Muscle of leg (tissue), 11 donors: ENCODE data around the gene GK. TPM values are rescaled to one million over a fixed set of nuclear protein-coding genes. Genes with fewer than 3 reads are reported as not detected.
"Not testable (repeated sequence)": the region's sequence is repeated elsewhere in the genome, so short reads cannot be mapped to it uniquely, and the experiment has no call there.

Experiments
- DNase-seq: peaks from one replicate; pipeline ENCODE4 v3.0.0; 2013
- H3K27ac ChIP-seq: one replicate; pipeline ENCODE4 v1.5.1; 2013; ENCODE audit warnings: mild to moderate bottlenecking, low read length, control low read depth
- H3K27me3 ChIP-seq: one replicate; pipeline ENCODE4 v1.6.1; 2013; ENCODE audit warnings: low read length; ENCODE audit not compliant: control insufficient read depth, insufficient read depth
- H3K36me3 ChIP-seq: one replicate; pipeline ENCODE4 v1.6.1; 2013; ENCODE audit warnings: low read length; ENCODE audit not compliant: control insufficient read depth, insufficient read depth
- H3K4me1 ChIP-seq: one replicate; pipeline ENCODE4 v1.6.1; 2013; ENCODE audit warnings: low read length; ENCODE audit not compliant: control insufficient read depth, insufficient read depth
- H3K4me3 ChIP-seq: one replicate; pipeline ENCODE4 v1.5.1; 2013; ENCODE audit warnings: low read length, control low read depth
- H3K9me3 ChIP-seq: replicated peaks from 2 replicates; pipeline ENCODE4 v1.6.1; 2013; ENCODE audit warnings: low read depth, low read length; ENCODE audit not compliant: control insufficient read depth
- WGBS: methylation state at CpG from one replicate; pipeline ENCODE4 v1.1.5; 2013; ENCODE audit warnings: missing lambda C conversion rate; ENCODE audit not compliant: insufficient coverage; 5-methylcytosine and 5-hydroxymethylcytosine counted together
- polyA plus RNA-seq, 8 donors: library from polyadenylated mRNA; unstranded; fragments of 120-200 nt; gene quantifications; one replicate each; pipeline versions ENCODE4 v1.2.1 to v1.2.3, GENCODE V29; 2013; ENCODE audit warnings: inconsistent platforms in 1 of 8, low replicate concordance in 1 of 8; ENCODE audit not compliant: insufficient read length in 8 of 8, insufficient read depth in 1 of 8
- total RNA-seq: library from RNA; stranded (reverse); fragments of 120-200 nt; gene quantifications from one replicate; pipeline ENCODE4 v1.2.4, GENCODE V29; 2013

GK gene
- total and polyA plus RNA-seq, 9 donors: 3.3 to 9.7 (median 4.2) TPM

DNA sequence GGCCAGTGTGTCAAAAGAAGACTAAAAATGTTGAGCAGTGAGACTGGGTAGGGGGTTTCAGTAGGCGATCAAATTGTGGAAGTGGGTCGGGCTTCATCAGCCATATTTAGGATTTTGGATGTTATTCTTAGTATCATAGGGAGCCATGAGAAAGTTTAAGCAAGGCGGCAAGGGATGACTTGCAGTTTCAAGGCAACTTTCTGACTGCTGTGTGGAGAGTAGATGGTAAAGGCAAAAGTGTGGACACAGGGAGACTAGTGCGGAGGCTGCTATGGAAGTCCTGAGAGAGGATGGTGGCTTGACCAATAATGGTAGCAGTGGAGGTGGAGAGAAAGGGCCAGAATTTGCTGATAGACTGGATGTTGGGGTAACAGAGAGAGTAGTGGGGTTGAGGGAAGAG lies 15.4 kb downstream of the GK start:
- no peak for DNase-seq
- 84% methylated on average over 4 of the region's 4 CpGs for WGBS
- Histone ChIP-seq H3K4me1 (no peaks in the 10 kb centered on the region), H3K27ac (no peak overlapping the region), H3K27me3 (no peaks in the 10 kb centered on the region), H3K4me3 (no peak overlapping the region), H3K9me3 (no peaks in the 10 kb centered on the region), H3K36me3 (no peaks in the 10 kb centered on the region)

DNA sequence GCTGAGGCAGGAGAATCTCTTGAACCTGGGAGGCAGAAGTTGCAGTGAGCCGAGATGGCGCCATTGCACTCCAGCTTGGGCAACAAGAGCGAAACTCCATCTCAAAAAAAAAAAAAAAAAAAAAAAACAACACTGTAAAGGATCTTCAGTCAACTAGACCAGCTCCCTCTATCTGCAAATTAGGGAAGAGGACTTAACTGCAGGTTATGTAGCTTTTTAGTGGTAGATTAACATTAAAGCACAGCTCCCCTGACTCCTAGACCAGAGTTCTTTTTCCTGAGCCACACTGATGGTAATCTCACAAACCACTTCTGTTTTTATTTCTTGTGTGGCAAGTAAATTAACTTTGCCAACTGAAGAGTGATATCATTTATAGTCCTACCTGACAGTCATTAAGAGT lies 18.0 kb downstream of the GK start:
- H3K27ac ChIP-seq, H3K4me1 ChIP-seq, H3K27me3 ChIP-seq, H3K4me3 ChIP-seq, H3K36me3 ChIP-seq, DNase-seq, H3K9me3 ChIP-seq: not testable (repeated sequence)
- no CpG with 5 or more reads among the region's 3 CpGs for WGBS

DNA sequence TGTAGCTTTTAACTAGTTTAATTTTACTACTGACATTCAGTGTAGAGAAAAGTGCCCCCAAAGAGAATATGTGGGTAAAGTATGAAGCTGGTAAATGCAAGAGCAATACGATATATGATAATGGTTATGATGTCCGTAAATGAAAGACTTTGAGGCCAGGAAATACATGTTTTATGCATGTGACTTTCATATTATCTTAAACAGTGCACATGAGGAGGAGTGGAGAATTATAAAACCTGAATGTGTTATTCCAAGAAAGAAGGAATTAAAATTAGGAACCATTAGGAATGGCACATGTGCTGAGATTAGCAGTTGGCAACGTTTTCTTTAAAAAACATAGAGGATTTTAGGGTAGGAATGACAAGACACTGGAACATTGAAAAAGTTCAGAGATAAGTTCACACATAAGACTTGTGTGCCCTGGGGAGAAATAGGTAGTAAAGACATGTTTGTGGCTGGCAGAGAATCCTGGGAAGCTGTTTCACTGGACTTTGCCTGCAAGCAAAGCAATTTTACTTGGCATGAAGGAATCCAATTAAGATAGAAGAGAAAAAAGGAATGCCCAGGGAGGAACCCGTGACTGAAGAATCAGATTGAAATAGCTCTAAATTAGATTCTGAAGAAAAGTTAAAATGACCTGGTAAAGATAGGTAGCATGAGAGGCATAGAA lies 20.0 kb downstream of the GK start:
- no peak for DNase-seq
- Histone ChIP-seq H3K9me3 (no peaks in the 10 kb centered on the region), H3K27ac (no peak overlapping the region), H3K36me3 (no peaks in the 10 kb centered on the region), H3K4me3 (no peak overlapping the region), H3K27me3 (peaks cover 2% of the 10 kb centered on the region), H3K4me1 (no peaks in the 10 kb centered on the region)
- WGBS: 69% methylated on average over 2 of the region's 4 CpGs

DNA sequence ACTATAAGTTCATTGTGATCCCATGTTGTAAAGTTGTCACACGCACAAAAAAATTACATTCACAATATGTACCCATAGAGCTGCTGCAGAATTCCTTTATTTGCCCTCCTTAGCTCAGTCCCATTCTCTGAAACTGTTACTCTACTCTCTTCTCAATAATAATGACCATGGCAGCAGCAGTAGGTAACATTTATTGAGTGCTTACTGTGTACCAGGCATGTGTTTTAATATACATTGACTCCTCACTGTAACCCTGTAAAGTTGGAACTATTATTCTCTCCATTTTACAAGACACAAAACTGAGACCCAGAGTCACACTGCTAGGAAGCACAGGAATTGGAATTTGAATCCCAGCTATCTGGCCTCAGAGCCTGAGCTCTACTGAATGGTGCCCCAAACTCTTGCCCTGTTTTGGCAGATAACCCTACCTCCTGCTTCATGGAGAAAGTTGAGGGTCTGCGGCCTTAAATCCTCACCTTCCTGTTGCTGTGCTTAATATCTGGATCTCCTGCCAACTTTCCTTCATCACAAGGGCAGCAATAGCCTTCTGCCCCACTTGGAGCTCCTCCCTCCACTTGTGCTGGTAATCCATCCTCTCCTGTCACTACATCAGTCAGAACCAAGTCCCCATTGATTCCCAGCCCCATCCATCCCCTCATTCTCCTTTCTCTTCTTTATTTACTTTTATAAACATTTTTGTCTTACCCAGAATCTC lies 20.8 kb downstream of the GK start:
- DNase-seq: no peak
- WGBS: no CpG with 5 or more reads among the region's 2 CpGs
- H3K27ac ChIP-seq: no peak overlapping the region
- H3K36me3 ChIP-seq: no peaks in the 10 kb centered on the region
- H3K4me3 ChIP-seq: no peak overlapping the region
- peaks cover 2% of the 10 kb centered on the region for H3K27me3 ChIP-seq
- H3K4me1 ChIP-seq: no peaks in the 10 kb centered on the region
- H3K9me3 ChIP-seq: no peaks in the 10 kb centered on the region

DNA sequence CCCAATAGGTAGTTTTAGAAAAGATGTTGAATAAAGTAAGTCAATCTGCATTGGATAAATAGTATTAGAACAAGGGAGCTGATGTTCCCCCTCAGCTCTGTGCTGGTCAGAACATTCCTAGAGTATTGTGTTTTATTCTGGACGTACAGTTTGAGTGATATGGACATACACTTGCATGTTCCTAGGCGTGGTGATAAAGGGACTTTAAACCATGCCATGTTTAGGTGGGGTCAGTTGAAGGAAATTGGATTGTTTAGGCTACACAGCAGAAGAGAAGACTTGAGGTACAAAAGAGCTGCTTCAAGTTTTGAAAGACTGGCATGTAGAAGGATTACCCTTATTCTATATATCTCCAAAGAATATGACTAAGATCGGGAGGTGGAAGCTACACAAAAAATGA lies 21.6 kb downstream of the GK start:
- 60% methylated on average over 1 of the region's 3 CpGs for WGBS
- Histone ChIP-seq H3K27ac (no peak overlapping the region), H3K9me3 (no peaks in the 10 kb centered on the region), H3K36me3 (no peaks in the 10 kb centered on the region), H3K27me3 (peaks cover 2% of the 10 kb centered on the region), H3K4me1 (no peaks in the 10 kb centered on the region), H3K4me3 (no peak overlapping the region)
- DNase-seq: no peak

DNA sequence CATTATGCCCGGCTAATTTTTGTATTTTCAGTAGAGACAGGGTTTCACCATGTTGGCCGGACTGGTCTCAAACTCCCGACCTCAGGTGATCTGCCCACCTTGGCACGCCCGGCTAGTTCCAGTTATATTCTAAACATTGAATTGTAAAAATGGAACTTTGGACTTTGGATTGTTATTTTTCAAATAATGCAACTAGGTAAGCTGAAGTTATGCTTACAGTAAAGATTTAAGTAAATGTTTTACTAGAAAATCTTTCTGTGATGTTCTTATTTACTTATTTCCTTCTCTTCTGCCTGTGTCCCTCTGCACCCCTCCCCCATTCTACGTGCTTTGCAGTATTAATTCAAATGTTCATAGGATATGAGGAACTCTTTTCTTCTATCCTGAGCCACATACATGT lies 26.1 kb downstream of the GK start:
- no peaks in the 10 kb centered on the region for H3K4me1 ChIP-seq

DNA sequence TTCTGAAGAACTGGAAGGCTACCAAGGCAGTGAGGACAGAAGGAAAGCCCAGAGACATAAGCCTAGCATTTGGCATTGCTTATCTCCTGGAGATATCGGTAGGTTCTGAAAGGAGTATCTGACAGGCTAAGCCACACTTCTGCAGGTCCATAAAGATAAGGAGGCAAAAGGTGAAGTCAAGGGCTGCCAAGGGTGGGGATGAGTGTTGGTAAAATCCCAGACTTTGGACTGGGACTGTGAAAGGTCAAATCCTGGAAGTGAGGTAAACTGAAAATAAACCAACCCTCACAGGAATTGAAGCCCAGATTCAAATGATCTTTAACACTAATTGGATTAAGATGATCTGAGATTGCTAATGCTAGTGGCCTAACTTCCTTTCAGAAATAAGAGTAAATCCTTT lies 27.4 kb downstream of the GK start:
- no peak overlapping the region for H3K4me3 ChIP-seq
- no peak for DNase-seq
- no peaks in the 10 kb centered on the region for H3K4me1 ChIP-seq
- H3K36me3 ChIP-seq: no peaks in the 10 kb centered on the region
- H3K27ac ChIP-seq: no peak overlapping the region
- WGBS: 75% methylated on average over 1 of the region's 1 CpG
- H3K27me3 ChIP-seq: no peaks in the 10 kb centered on the region
- H3K9me3 ChIP-seq: no peaks in the 10 kb centered on the region

More for the DNA sequence above, 26.1 kb downstream of the GK start:
- Histone ChIP-seq H3K27ac (no peak overlapping the region), H3K4me3 (no peak overlapping the region), H3K36me3 (no peaks in the 10 kb centered on the region), H3K9me3 (no peaks in the 10 kb centered on the region), H3K27me3 (no peaks in the 10 kb centered on the region)
- no CpG with 5 or more reads among the region's 6 CpGs for WGBS
- no peak for DNase-seq

DNA sequence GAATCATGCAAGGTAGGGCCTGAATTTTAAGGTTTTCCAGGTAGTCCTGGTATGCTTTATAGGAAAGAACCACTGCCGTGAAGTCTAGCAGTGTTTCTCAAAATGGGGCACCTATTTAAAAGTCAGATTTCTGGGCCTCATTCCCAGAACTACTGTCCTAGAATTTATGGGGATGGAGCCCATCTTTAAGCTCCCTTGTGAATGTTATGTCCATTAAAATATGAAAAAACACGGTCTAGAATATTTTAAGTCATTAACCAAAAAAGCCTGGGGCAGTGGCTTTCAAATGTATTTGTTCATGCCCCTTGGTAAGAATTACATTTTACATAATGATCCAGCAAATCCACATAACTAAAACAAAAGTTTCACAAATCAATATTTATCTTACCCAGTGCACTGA lies 35.4 kb downstream of the GK start:
- peaks cover 4% of the 10 kb centered on the region for H3K27me3 ChIP-seq
- no peak for DNase-seq
- no peaks in the 10 kb centered on the region for H3K4me1 ChIP-seq
- no peaks in the 10 kb centered on the region for H3K9me3 ChIP-seq
- H3K4me3 ChIP-seq: no peak overlapping the region
- no peak overlapping the region for H3K27ac ChIP-seq
- WGBS: 20% methylated on average over 1 of the region's 2 CpGs
- H3K36me3 ChIP-seq: no peaks in the 10 kb centered on the region

DNA sequence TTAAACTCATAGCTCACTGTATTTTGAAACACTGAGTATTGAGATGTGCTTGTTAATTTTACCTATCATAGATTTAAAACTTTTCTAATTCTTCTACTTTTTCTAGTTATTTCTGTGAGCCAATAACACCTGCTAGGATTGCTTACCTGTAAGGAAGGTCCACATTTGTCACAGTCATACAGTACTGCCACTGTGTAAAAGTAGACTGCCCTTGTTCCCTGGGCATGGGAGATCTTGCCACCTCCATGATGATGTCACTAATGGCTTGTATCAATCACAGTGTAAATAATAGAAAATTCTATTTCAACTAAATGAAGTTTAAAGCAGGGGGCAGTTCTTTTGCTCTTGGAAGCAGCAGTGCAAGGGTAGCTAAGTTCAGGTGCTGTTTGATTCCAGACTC lies 35.9 kb downstream of the GK start:
- H3K4me1 ChIP-seq: no peaks in the 10 kb centered on the region
- peaks cover 4% of the 10 kb centered on the region for H3K27me3 ChIP-seq
- no peak for DNase-seq
- H3K4me3 ChIP-seq: no peak overlapping the region
- H3K9me3 ChIP-seq: no peaks in the 10 kb centered on the region
- no peaks in the 10 kb centered on the region for H3K36me3 ChIP-seq
- no peak overlapping the region for H3K27ac ChIP-seq

DNA sequence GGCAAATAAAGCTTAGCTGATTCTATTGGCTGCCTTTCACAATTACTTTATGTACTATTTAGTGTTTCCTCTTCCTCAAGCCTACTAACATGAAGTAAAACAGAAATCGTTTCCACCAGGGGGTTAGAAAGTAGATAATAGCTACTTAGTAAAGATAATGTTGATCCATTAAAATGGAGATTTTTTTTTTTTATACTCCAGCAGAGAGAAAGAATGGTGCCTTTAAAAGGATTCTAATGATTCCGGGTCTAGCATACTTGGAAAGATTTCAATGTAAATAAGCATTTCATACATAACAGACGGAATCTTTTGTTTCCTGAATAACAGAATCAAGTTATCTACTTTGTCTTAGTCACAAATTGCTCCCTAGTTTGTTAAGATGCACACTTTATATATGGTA lies 37.1 kb downstream of the GK start:
- no peaks in the 10 kb centered on the region for H3K9me3 ChIP-seq
- no CpG with 5 or more reads among the region's 3 CpGs for WGBS
- no peak overlapping the region for H3K27ac ChIP-seq
- H3K36me3 ChIP-seq: no peaks in the 10 kb centered on the region
- H3K4me3 ChIP-seq: no peak overlapping the region
- H3K27me3 ChIP-seq: peaks cover 4% of the 10 kb centered on the region
- DNase-seq: no peak
- H3K4me1 ChIP-seq: no peaks in the 10 kb centered on the region
